Smooth muscle cell (in vitro differentiated cells): Measurements from ENCODE around the gene PTPRN2. TPM values are rescaled to one million over a fixed set of nuclear protein-coding genes. Genes with fewer than 3 reads are reported as not detected.
"Not testable (repeated sequence)": the region's sequence is repeated elsewhere in the genome, so short reads cannot be mapped to it uniquely, and the experiment has no call there.

Source experiments
- DNase-seq: peaks from one replicate; lab custom pipeline; 2025; ENCODE audit not compliant: unreplicated experiment; lab: John Stamatoyannopoulos, UW
- H2AFZ ChIP-seq: fragments of 200-600 bp; sonication (generic); 2 replicates; pipeline ENCODE4 v1.6.0; 2016; ENCODE audit warnings: antibody characterized with exemption, low read depth, mild to moderate bottlenecking
- H3F3A ChIP-seq: fragments of 200-600 bp; sonication (generic); 2 replicates; pipeline ENCODE4 v1.6.0; 2017; ENCODE audit warnings: antibody characterized with exemption, low read depth
- H3K27ac ChIP-seq: fragments of 200-600 bp; sonication (generic); 2 replicates; pipeline ENCODE4 v1.5.1; 2016; ENCODE audit warnings: low read depth, mild to moderate bottlenecking
- H3K27me3 ChIP-seq: fragments of 200-600 bp; sonication (generic); 2 replicates; pipeline ENCODE4 v1.6.1; 2016; ENCODE audit warnings: low read depth, mild to moderate bottlenecking
- H3K36me3 ChIP-seq: fragments of 200-600 bp; sonication (generic); 2 replicates; pipeline ENCODE4 v1.5.1; 2016; ENCODE audit warnings: low read depth
- H3K4me1 ChIP-seq: fragments of 200-600 bp; sonication (generic); 2 replicates; pipeline ENCODE4 v1.5.1; 2016; ENCODE audit warnings: low read depth
- H3K4me2 ChIP-seq: fragments of 200-600 bp; sonication (generic); 2 replicates; pipeline ENCODE4 v1.6.0; 2016; ENCODE audit warnings: mild to moderate bottlenecking
- H3K4me3 ChIP-seq: fragments of 200-600 bp; sonication (generic); 2 replicates; pipeline ENCODE4 v1.5.1; 2016; ENCODE audit warnings: mild to moderate bottlenecking
- H3K79me2 ChIP-seq: fragments of 200-600 bp; sonication (generic); 2 replicates; pipeline ENCODE4 v1.6.0; 2016; ENCODE audit warnings: low read depth, mild to moderate bottlenecking
- H3K9ac ChIP-seq: fragments of 200-600 bp; sonication (generic); 2 replicates; pipeline ENCODE4 v1.6.0; 2016; ENCODE audit warnings: low read depth
- H3K9me3 ChIP-seq: fragments of 200-600 bp; sonication (generic); replicated peaks from 2 replicates; pipeline ENCODE4 v1.5.1; 2016; ENCODE audit warnings: low read depth
- H4K20me1 ChIP-seq: fragments of 200-600 bp; sonication (generic); 2 replicates; pipeline ENCODE4 v1.6.0; 2016; ENCODE audit warnings: low read depth
- CTCF ChIP-seq: fragments of 200-600 bp; sonication (generic); IDR thresholded peaks from 2 replicates; pipeline ENCODE4 v1.5.1; 2017; ENCODE audit warnings: borderline replicate concordance, mild to moderate bottlenecking, antibody characterized with exemption; ENCODE audit not compliant: insufficient read depth, poor library complexity, severe bottlenecking
- WGBS: methylation state at CpG from one replicate; pipeline ENCODE4 v1.1.7; 2016; ENCODE audit warnings: low lambda C conversion rate; 5-methylcytosine and 5-hydroxymethylcytosine counted together
- polyA plus RNA-seq: library from polyadenylated mRNA; unstranded; fragments of >200 nt; fragmentation: Nextera tagmentation; extraction: Ambion mirVana; gene quantifications from 2 replicates; pipeline ENCODE4 v1.2.1, GENCODE V29; 2016
- total RNA-seq: library from RNA; depleted of rRNA; stranded (reverse); fragments of >200 nt; gene quantifications from 2 replicates; pipeline ENCODE4 v1.2.3, GENCODE V29; 2014

Gene PTPRN2
- total and polyA plus RNA-seq, 2 experiments from 2014 or later = 0.09 to 0.87 TPM

DNA sequence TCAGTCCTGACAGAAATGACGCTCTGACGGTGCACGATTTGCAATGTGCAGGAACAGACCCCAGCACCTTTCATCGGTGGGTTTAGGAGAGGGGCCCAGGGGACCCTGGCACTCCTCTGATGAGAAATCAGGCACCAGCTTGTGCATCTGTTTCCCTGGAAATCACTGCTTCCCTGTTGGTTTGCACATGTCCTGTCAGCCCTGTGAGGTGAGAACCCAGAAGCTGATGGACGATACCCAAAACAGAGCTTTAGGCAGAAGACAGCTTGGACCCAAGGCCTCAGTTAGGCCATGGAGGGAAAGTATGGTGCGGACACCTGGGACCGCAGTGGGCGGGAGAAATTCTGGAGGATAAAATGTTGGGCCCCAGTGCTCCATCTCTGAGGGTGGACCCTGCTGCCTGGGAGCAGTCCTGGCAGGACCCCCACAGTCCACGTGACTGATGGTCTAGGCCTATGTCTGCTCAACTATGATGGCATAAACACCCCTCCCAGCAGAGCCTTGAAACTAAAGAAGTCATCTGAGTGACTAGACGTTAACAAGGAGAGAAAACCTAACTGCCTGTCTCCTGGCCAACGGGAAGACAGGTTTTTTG lies 242.8 kb downstream of the PTPRN2 start:
- Histone ChIP-seq H4K20me1 (no peaks in the 10 kb centered on the region), H3K9me3 (no peaks in the 10 kb centered on the region), H3K79me2 (no peaks in the 10 kb centered on the region), H3K9ac (no peak overlapping the region), H3K4me1 (no peaks in the 10 kb centered on the region), H3K4me2 (no peak overlapping the region), H3F3A (no peaks in the 10 kb centered on the region), H3K27ac (no peak overlapping the region), H3K27me3 (peaks cover 1% of the 10 kb centered on the region), H3K4me3 (no peak overlapping the region), H2AFZ (no peak overlapping the region), H3K36me3 (no peaks in the 10 kb centered on the region)
- no peak for DNase-seq
- TF ChIP-seq CTCF = no peak
- WGBS = 88% methylated on average over 11 of the region's 11 CpGs

- DNase-seq = no peak
- Histone ChIP-seq H3K27ac (no peak overlapping the region), H3K36me3 (no peaks in the 10 kb centered on the region), H3K9ac (no peak overlapping the region), H3F3A (no peaks in the 10 kb centered on the region), H3K27me3 (no peaks in the 10 kb centered on the region), H3K9me3 (no peaks in the 10 kb centered on the region), H4K20me1 (no peaks in the 10 kb centered on the region), H2AFZ (no peak overlapping the region), H3K4me2 (no peak overlapping the region), H3K4me3 (no peak overlapping the region), H3K79me2 (no peaks in the 10 kb centered on the region), H3K4me1 (no peaks in the 10 kb centered on the region)
- TF ChIP-seq CTCF = no peak
- WGBS = 83% methylated on average over 10 of the region's 10 CpGs
These were observed 243.6 kb downstream of the PTPRN2 start for GRCh38 chr7:158343936-158344455.

DNA sequence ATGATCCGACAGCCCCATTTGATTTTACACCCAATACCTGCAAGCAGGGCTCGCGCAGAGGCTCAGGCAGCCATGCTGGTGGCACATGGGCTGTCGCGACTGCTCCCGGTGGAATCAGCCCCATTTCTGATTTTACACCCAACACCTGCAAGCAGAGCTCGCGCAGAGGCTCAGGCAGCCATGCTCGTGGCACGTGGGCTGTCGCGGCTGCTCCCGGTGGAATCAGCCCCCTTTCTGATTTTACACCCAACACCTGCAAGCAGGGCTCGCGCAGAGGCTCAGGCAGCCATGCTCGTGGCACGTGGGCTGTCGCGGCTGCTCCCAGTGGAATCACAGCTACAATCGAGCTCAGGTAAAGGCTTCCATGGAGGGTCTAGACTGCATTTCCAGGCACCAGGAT lies 244.1 kb downstream of the PTPRN2 start:
- DNase-seq = no peak
- Histone ChIP-seq H3K79me2 (no peaks in the 10 kb centered on the region), H4K20me1 (no peaks in the 10 kb centered on the region), H3K27me3 (no peaks in the 10 kb centered on the region), H3K4me3 (no peak overlapping the region), H2AFZ (no peak overlapping the region), H3K4me1 (no peaks in the 10 kb centered on the region), H3F3A (no peaks in the 10 kb centered on the region), H3K4me2 (no peak overlapping the region), H3K36me3 (no peaks in the 10 kb centered on the region), H3K27ac (no peak overlapping the region), H3K9ac (no peak overlapping the region), H3K9me3 (no peaks in the 10 kb centered on the region)
- TF ChIP-seq CTCF = no peak
- 94% methylated on average over 20 of the region's 20 CpGs for WGBS

GRCh38 chr7:158341097-158341496 lies 246.5 kb downstream of the PTPRN2 start:
- not testable (repeated sequence) for H3K79me2 ChIP-seq, H3K4me3 ChIP-seq, H3K4me1 ChIP-seq, H3K4me2 ChIP-seq, H3K27ac ChIP-seq, DNase-seq, H3K27me3 ChIP-seq, H4K20me1 ChIP-seq, H2AFZ ChIP-seq, H3K36me3 ChIP-seq, H3K9ac ChIP-seq, H3K9me3 ChIP-seq, H3F3A ChIP-seq
- WGBS = 91% methylated on average over 13 of the region's 15 CpGs

GRCh38 chr7:158336952-158337351 lies 250.7 kb downstream of the PTPRN2 start:
- not testable (repeated sequence) for H3K4me1 ChIP-seq, H2AFZ ChIP-seq, H4K20me1 ChIP-seq, DNase-seq, H3K4me2 ChIP-seq, H3K27me3 ChIP-seq, H3K36me3 ChIP-seq, H3K9ac ChIP-seq, H3K9me3 ChIP-seq, H3K27ac ChIP-seq, H3K79me2 ChIP-seq, H3K4me3 ChIP-seq, H3F3A ChIP-seq
- WGBS = 69% methylated on average over 9 of the region's 9 CpGs

- not testable (repeated sequence) for H3K36me3 ChIP-seq, H2AFZ ChIP-seq, H3K4me2 ChIP-seq, DNase-seq, H3K4me1 ChIP-seq, H3K79me2 ChIP-seq, H3K27me3 ChIP-seq, H3K9me3 ChIP-seq, H4K20me1 ChIP-seq, H3K9ac ChIP-seq, H3K27ac ChIP-seq, H3F3A ChIP-seq, H3K4me3 ChIP-seq
- 92% methylated on average over 5 of the region's 5 CpGs for WGBS
These were observed 255.1 kb downstream of the PTPRN2 start for GRCh38 chr7:158332516-158332915.
